K562 (cell line): ENCODE measurements around the gene LCE2D. TPM values are rescaled to one million over a fixed set of nuclear protein-coding genes. Genes with fewer than 3 reads are reported as not detected.

Experiments used
- ATAC-seq: fragments of 200-7000 bp; cut with Tn5 transposase; 3 replicates; pipeline ENCODE4 v1.9.1; 2020; ENCODE audit warnings: moderate library complexity
- BruUV-seq: library from RNA; stranded (reverse); fragments of 400-500 nt; replicated peaks from 2 replicates; lab custom pipeline; 2021; lab: Mats Ljungman, UMichigan
- CTCF ChIA-PET: fragments of 300-600 bp; formaldehyde crosslinking; extraction: SDS; loops from one replicate; lab custom pipeline; 2021; ENCODE audit warnings: low intra/inter-chr PET ratio; lab: Yijun Ruan, JAX
- POLR2A ChIA-PET: fragments of 300-600, 350-650 bp; sonication (Branson Sonifier 250); formaldehyde crosslinking; extraction: SDS; loops from one replicate; lab custom pipeline; 2021; ENCODE audit warnings: antibody characterized with exemption, inconsistent platforms; lab: Yijun Ruan, JAX
- DNase-seq, 4 experiments: peaks; one replicate each; pipeline versions ENCODE4 v3.0.0 to v3.0.0-alpha.2; 2011 to 2018; ENCODE audit warnings: low spot score in 3 of 4, mixed read lengths in 3 of 4; ENCODE audit errors: extremely low read depth in 1 of 4
- FAIRE-seq: peaks from 2 replicates; lab custom pipeline; 2011; peaks lifted over from hg19 to GRCh38; lab: Jason Lieb, UNC
- H2AFZ ChIP-seq: 2 replicates; pipeline ENCODE4 v1.6.0; 2011; ENCODE audit warnings: low read depth, low read length, control low read depth, inconsistent platforms
- H3K27ac ChIP-seq: fragments of 200-600 bp; 3 replicates; pipeline ENCODE4 v1.8.0; 2011; ENCODE audit warnings: low read depth, mild to moderate bottlenecking, control low read depth, inconsistent platforms, low read length, moderate library complexity, mixed read lengths; ENCODE audit errors: extremely low read depth
- H3K27me3 ChIP-seq, 2 experiments: fragments of 300-600 bp in 1 of 2; 2 replicates in 1 of 2; 3 replicates in 1 of 2; pipeline versions ENCODE4 v1.6.0 to v1.8.0; 2011; ENCODE audit warnings: inconsistent platforms in 2 of 2, low read length in 2 of 2, mild to moderate bottlenecking in 1 of 2, mixed read lengths in 1 of 2, moderate library complexity in 1 of 2; ENCODE audit not compliant: control insufficient read depth in 2 of 2, insufficient read depth in 2 of 2
- H3K36me3 ChIP-seq: fragments of 300-600 bp; 3 replicates; pipeline ENCODE4 v1.8.0; 2011; ENCODE audit warnings: mild to moderate bottlenecking, low read length, inconsistent platforms; ENCODE audit not compliant: control insufficient read depth, insufficient read depth
- H3K4me1 ChIP-seq, 2 experiments: fragments of 200-600 bp in 1 of 2; replicated peaks in 1 of 2; 2 replicates in 1 of 2; 3 replicates in 1 of 2; pipeline versions ENCODE4 v1.5.1 to v1.8.0; 2011; ENCODE audit warnings: inconsistent platforms in 2 of 2, low read length in 2 of 2, mild to moderate bottlenecking in 1 of 2, mixed read lengths in 1 of 2, moderate library complexity in 1 of 2; ENCODE audit not compliant: control insufficient read depth in 2 of 2, insufficient read depth in 2 of 2
- H3K4me2 ChIP-seq: 2 replicates; pipeline ENCODE4 v1.6.1; 2011; ENCODE audit warnings: low read length, control low read depth, inconsistent platforms, mixed read lengths; ENCODE audit not compliant: insufficient read depth
- H3K4me3 ChIP-seq: fragments of 200-600 bp; sonication (generic), shearing (Covaris generic); 2 replicates; pipeline ENCODE4 v1.5.1; 2016; ENCODE audit warnings: control low read depth, inconsistent platforms
- H3K79me2 ChIP-seq: fragments of 200-600 bp; 3 replicates; pipeline ENCODE4 v1.8.0; 2011; ENCODE audit warnings: low read length, inconsistent platforms; ENCODE audit not compliant: control insufficient read depth, insufficient read depth
- H3K9ac ChIP-seq, 2 experiments: 2 replicates each; pipeline versions ENCODE4 v1.6.0 to v1.6.1; 2011; ENCODE audit warnings: low read depth in 2 of 2, low read length in 2 of 2, control low read depth in 1 of 2, inconsistent platforms in 1 of 2, mild to moderate bottlenecking in 1 of 2, mixed read lengths in 1 of 2; ENCODE audit not compliant: insufficient read depth in 1 of 2
- H3K9me1 ChIP-seq: one replicate; pipeline ENCODE4 v1.6.0; 2011; ENCODE audit warnings: inconsistent platforms, mild to moderate bottlenecking, low read length, moderate library complexity; ENCODE audit not compliant: control insufficient read depth, insufficient read depth
- H3K9me3 ChIP-seq: replicated peaks from 2 replicates; pipeline ENCODE4 v1.5.1; 2011; ENCODE audit warnings: low read depth, low read length, inconsistent platforms; ENCODE audit not compliant: control insufficient read depth, insufficient read depth
- H4K20me1 ChIP-seq: replicated peaks from 2 replicates; pipeline ENCODE4 v1.6.1; 2011; ENCODE audit warnings: low read length, inconsistent platforms, mixed read lengths; ENCODE audit not compliant: control insufficient read depth, insufficient read depth
- CEBPB ChIP-seq: fragments of 450-650 bp; IDR thresholded peaks from 2 replicates; pipeline ENCODE4 v1.6.1; 2016; ENCODE audit warnings: missing genetic modification characterization, missing compliant biosample characterization
- EGR1 ChIP-seq: fragments of 450-650 bp; conservative IDR thresholded peaks from 2 replicates; pipeline ENCODE4 v1.6.1; 2017; ENCODE audit warnings: mild to moderate bottlenecking
- ILK ChIP-seq: fragments of 450-650 bp; IDR thresholded peaks from 2 replicates; pipeline ENCODE4 v1.6.1; 2016; ENCODE audit warnings: missing genetic modification characterization, low read depth, mild to moderate bottlenecking, missing compliant biosample characterization, moderate library complexity, borderline replicate concordance
- MNT ChIP-seq, 2 experiments: fragments of 450-650 bp; conservative IDR thresholded peaks; 2 replicates each; pipeline ENCODE4 v1.6.1; 2017; ENCODE audit warnings: mild to moderate bottlenecking in 2 of 2, moderate library complexity in 2 of 2
- NFE2 ChIP-seq: IDR thresholded peaks from 2 replicates; pipeline ENCODE4 v1.6.1; 2014; ENCODE audit warnings: antibody characterized with exemption, low read depth
- NR1H2 ChIP-seq: sonication (generic); formaldehyde crosslinking; IDR thresholded peaks from 2 replicates; pipeline ENCODE4 v1.4.0; 2020; ENCODE audit warnings: mild to moderate bottlenecking, missing genetic modification reagents
- SAFB ChIP-seq: fragments of 200-400 bp; formaldehyde crosslinking; IDR thresholded peaks from 2 replicates; pipeline ENCODE4 v1.6.1; 2017; ENCODE audit warnings: low read depth, low read length, borderline replicate concordance
- SMARCA5 ChIP-seq: fragments of 450-650 bp; IDR thresholded peaks from 2 replicates; pipeline ENCODE4 v1.6.1; 2016
- U2AF2 ChIP-seq: fragments of 200-400 bp; formaldehyde crosslinking; optimal IDR thresholded peaks from 2 replicates; pipeline ENCODE3; 2017; ENCODE audit warnings: low read depth, mild to moderate bottlenecking, low read length
- ZBTB11 ChIP-seq, 3 experiments: fragments of 200-800 bp in 1 of 3; fragments of 250-450 bp in 1 of 3; fragments of 450-650 bp in 1 of 3; sonication (Bioruptor Pico) in 1 of 3; sonication (Bioruptor generic) in 1 of 3; formaldehyde crosslinking in 1 of 3; IDR thresholded peaks; 2 replicates each; pipeline versions ENCODE4 v1.6.1 to v1.8.0; 2016 to 2022; ENCODE audit warnings: mild to moderate bottlenecking in 2 of 3, missing genetic modification characterization in 2 of 3, missing compliant biosample characterization in 1 of 3, moderate library complexity in 1 of 3
- ZNF511 ChIP-seq: sonication (generic); formaldehyde crosslinking; IDR thresholded peaks from 2 replicates; pipeline ENCODE4 v1.8.0; 2022; ENCODE audit warnings: mild to moderate bottlenecking, missing genetic modification reagents
- ZNF584 ChIP-seq: fragments of 200-800 bp; sonication (Bioruptor generic); IDR thresholded peaks from 2 replicates; pipeline ENCODE4 v1.6.1; 2016; ENCODE audit warnings: low read depth, mild to moderate bottlenecking, missing genetic modification characterization, missing compliant biosample characterization
- WGBS: fragments of 100-300 bp; shearing (Covaris generic); methylation state at CpG from one replicate; pipeline ENCODE4 v1.1.6; 2016; ENCODE audit warnings: low coverage, mixed read lengths; ENCODE audit not compliant: insufficient coverage; ENCODE audit errors: missing lambda C conversion rate; 5-methylcytosine and 5-hydroxymethylcytosine counted together
- in situ Hi-C: fragments of 300-500 bp; cut with MboI; formaldehyde crosslinking; loops from 4 replicates; pipeline ENCODE4 v1.15.0; 2018; ENCODE audit warnings: inconsistent platforms, mixed read lengths
- intact Hi-C: fragments of 100-400 bp; cut with micrococcal nuclease; formaldehyde crosslinking; loops from 2 replicates; pipeline ENCODE4 v1.14.2; 2022
- polyA plus RNA-seq, 8 experiments: library from polyadenylated mRNA; depleted of rRNA in 4 of 8; stranded (reverse) in 5 of 8; unstranded in 3 of 8; fragments of >200 nt; fragmentation: Nextera tagmentation in 2 of 8; fragmentation: Illumina TruSeq in 1 of 8; extraction: Ambion mirVana in 2 of 8; extraction: Trizol in 1 of 8; gene quantifications; 2 replicates each; pipeline versions ENCODE4 v1.2.1 to v1.2.3, GENCODE V29; 2011 to 2014; ENCODE audit warnings: inconsistent platforms in 1 of 8, missing spikeins in 1 of 8
- total RNA-seq, 7 experiments: library from RNA; depleted of rRNA in 6 of 7; stranded (reverse); fragments of >200 nt in 6 of 7; fragmentation: Illumina TruSeq in 2 of 7; extraction: Trizol in 2 of 7; gene quantifications; 2 replicates each; pipeline versions ENCODE4 v1.2.1 to v1.2.3, GENCODE V29; 2011 to 2021; ENCODE audit warnings: low replicate concordance in 1 of 7

Gene LCE2D
- total and polyA plus RNA-seq, 9 of the 15 experiments (the other 6 are each of a cell fraction or from before 2014, with no cell fraction given): not detected

GRCh38 chr1:152667648-152668047 is 4.5 kb downstream of the LCE2D start (continued):
- TF ChIP-seq ZBTB11 (CRISPR knock-in tag; IDR thresholded peaks at IDR 0.05): no peak

- no peaks in the 10 kb centered on the region for H3K9me1 ChIP-seq
- 0% methylated on average over 2 of the region's 2 CpGs for WGBS
- no peaks in the 10 kb centered on the region for H3K79me2 ChIP-seq
- BruUV-seq: no TSS peak
- TF ChIP-seq ZNF511 (CRISPR knock-in tag) (no peak), ZNF584 (no peak), EGR1 (no peak), ILK (tag) (no peak), CEBPB (tag) (no peak), NFE2 (no peak), NR1H2 (CRISPR knock-in tag) (no peak), MNT (conservative IDR thresholded peaks at IDR 0.05) (no peak), SAFB (no peak), SMARCA5 (no peak), U2AF2 (no peak)
- no peaks in the 10 kb centered on the region for H3K9me3 ChIP-seq
- H3K27ac ChIP-seq: no peak overlapping the region
- CTCF ChIA-PET: no interaction called here
- H3K4me1 ChIP-seq: no peaks in the 10 kb centered on the region
- H4K20me1 ChIP-seq: no peaks in the 10 kb centered on the region
- FAIRE-seq: no peak
- no peak overlapping the region for H3K9ac ChIP-seq
- no peak for ATAC-seq
- no peak for DNase-seq
- intact Hi-C loops (no loop called here), in situ Hi-C loops (no loop called here)
- no peak overlapping the region for H3K4me3 ChIP-seq
- H3K4me2 ChIP-seq: no peak overlapping the region
- no peaks in the 10 kb centered on the region for H3K27me3 ChIP-seq
- H3K36me3 ChIP-seq: no peaks in the 10 kb centered on the region
- POLR2A ChIA-PET: no interaction called here
- H2AFZ ChIP-seq: no peak overlapping the region
These were observed 9.8 kb downstream of the LCE2D start for GRCh38 chr1:152673016-152673415.
